Caki2 (cell line): ENCODE data around the gene ASTN2. TPM values are rescaled to one million over a fixed set of nuclear protein-coding genes. Genes with fewer than 3 reads are reported as not detected.

Experiments used
- DNase-seq: peaks from one replicate; pipeline ENCODE4 v3.0.0-alpha.2; 2015; ENCODE audit warnings: low read depth
- in situ Hi-C: cut with HindIII; loops from 2 replicates; pipeline ENCODE4 v1.10.0; 2016; ENCODE audit warnings: low sequenced_read_pairs, low pct_unique_long_range_greater_than_20kb, mixed read lengths
- total RNA-seq: library from RNA; depleted of rRNA; stranded (reverse); fragments of >200 nt; shearing (Covaris generic); gene quantifications from 2 replicates; pipeline ENCODE4 v1.2.3, GENCODE V29; 2014; ENCODE audit warnings: low replicate concordance

ASTN2 gene
- total RNA-seq, 1 experiment from 2014 or later: 25.1 TPM

DNA sequence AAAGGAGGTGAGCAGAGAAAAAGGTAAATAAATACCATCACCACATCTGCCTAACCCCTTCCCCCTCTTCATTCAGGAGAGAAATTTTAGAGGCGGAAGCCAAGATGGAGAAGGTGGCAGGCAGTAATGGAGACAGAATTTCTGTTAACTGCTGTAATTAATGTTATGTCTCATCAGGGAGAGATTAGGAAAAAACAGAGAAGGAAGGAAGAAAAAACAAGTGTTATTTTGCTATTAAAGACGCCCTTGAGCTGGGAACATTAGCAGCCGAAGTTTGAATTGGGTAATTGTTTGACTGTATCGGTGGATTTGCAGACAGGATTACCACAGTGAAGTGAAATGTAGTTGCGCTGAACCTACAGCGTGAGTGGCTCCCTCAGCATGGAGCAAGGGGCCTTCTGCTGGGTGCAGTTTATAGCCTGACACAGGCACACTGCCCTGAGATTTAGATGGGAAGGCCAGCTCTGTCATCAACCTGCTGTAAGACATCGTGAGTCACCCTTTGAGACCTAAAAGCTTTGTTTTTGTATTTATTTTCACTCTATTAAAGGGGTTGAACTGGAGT is 136.3 kb downstream of the ASTN2 start:
- no peak for DNase-seq
- in situ Hi-C loops: no loop called here

DNA sequence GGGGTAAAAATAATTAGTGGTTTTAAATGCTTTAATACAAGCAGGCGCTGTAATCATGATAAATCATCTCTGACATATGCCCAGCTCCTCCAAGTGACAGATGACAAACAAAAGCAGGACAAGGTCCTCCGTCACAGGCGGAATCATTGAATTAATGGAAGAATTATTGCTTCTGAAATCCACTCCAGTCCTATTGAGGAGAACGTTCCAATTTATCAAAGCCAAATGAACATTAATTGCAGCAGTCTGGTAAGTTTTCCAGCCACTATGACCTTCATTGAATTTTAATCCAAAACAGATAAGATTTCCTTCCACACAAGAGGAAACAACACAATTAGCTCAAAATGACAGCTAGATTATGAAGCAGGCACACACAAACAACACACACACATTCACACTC is 136.8 kb downstream of the ASTN2 start:
- no peak for DNase-seq
- in situ Hi-C loops: no loop called here

DNA sequence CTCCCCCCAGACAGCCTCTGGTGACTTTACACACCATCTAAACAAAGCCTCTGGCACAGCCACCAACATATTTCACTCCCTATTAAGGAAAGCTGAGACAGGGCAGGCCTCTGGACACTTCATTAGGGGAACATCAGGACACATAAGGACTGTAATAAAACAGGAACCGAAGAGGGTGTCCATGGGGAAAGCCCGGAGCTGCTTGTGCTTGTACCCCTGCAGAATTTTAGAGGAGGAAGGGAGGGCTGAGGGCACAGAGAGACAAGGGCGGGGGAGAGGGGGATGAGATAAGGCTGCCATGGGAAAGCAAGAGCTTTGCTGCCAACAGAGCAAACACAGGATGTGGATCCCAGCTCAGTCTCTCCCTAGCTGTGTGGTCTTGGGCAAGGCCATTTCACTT is 138.4 kb downstream of the ASTN2 start:
- in situ Hi-C loops: no loop called here

DNA sequence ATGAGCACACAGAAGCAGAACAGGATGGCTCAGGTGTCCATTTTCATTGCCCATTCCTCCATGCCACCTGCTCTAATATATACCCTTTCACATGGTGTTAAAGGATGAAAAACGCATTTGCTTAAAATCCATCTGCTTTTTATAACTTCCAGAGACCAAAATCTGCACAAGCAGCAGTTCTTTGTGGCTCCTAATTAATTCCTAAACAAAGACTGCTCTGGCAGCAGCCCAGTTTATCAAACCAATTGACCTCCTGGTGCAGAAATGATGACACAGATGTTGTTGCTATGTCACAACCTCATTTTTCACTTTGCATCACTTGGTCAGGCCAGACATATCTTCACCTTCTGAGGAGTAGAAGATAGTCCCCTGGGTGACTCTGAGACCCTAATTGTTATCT is 141.2 kb downstream of the ASTN2 start:
- in situ Hi-C loops: no loop called here
- no peak for DNase-seq

More for the DNA sequence above, 138.4 kb downstream of the ASTN2 start:
- DNase-seq: no peak

DNA sequence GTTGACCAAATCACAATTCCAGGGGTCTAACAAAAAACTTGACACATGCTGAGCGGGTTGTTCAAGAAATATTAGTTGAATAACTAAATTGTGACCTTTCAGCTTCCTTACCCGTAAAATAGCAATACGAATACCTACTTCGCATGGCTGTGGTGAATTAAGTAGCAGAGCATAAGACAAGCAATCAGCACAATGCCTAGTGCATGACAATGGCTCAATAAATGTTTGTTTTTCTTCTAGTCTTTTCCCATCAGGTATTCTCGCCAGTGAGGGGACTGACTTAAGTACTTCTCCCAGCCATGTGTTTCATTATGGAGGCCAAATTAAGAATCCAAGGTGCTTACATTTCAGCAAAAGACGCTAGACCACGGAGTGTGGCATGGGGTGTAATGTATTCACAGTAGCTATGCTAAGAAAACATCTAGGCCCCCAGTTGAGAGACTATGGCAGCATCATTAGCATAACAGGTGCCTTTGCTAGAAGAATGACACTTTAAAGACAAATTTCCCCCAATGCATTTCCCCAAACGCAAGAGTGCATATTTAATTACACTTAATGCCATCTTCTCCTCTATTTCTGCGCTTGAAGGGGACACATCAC is 145.9 kb downstream of the ASTN2 start:
- in situ Hi-C loops: no loop called here
- DNase-seq: no peak

DNA sequence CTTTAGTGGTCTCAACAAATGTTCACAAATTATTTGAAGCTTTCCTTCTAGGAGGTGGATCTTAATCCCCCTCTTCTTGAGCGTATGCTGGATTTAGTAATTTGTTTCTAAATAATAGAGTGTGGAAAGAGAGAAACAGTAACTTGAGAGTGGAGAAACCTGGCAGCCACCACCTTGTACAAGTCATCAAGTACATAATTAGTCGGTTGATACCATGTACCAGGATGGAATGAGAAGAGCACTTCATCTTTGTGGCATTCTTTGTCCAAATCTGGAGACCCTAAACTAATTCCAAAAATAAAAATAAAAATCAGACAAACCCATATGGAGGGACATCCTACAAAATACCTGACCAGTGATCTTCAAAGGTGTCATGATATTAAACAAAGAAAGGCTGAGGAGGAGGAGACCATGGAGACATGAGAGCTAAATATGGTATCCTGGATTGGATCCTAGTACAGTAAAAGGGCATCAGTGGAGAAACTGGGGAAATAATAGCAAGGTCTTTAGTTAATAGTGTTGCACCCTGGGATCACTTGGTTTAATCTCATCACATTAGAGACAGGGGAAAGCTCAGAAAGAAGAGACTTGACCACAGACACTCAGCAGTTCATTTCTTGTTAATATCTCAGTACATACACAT is 147.9 kb downstream of the ASTN2 start:
- in situ Hi-C loops: no loop called here

DNA sequence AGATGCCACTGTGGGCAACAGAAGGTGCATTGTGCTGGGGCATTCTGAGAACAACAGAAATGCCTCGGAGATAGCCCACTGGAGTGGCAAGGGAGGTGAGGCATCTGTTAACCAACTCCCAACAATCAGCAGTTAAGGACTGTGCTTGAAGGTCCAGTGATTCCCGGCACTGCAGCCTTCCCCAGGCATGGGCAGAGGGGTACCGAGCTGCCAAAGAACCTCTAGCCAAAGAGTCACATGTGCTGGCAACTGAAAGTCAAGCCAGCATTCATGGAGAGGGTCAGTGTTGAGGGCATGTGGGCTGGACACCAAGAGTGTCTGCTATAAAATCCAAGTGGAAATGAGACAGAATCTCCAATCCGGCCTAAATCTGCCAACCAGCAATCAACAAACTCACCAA is 149.6 kb downstream of the ASTN2 start:
- DNase-seq: no peak
- in situ Hi-C loops: no loop called here

More for the DNA sequence above, 147.9 kb downstream of the ASTN2 start:
- no peak for DNase-seq

DNA sequence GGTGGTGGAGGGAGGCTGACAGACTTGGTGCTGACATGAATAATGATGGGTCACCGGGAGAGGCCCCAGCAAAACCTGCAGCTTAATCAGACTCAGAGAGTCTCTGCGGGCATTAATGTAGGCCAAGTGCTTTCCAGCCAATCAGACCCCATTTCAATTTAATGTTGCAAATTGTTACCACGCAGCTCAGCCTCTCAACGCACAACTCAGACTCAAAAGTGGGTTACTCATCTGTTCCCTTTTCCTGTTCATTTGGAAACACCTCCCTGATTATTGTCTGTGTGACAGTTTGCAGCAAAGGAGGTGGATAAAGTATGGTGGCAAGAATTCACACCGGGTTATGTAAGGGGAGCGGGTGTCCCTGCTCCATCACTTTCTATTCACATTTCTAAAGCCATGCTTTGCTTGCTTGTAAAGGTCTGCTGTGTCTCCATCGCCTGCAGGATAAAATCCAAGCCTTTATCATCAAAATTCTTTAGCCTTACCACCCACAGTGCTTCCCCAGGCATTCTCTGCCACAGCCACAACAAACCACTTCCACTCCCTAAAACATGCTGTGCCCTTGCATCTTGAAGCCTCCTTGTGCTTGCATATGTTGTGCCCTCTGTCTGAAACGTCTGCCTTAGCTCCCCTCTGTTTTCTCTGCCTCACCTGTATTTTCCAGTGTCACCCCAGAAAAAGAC is 156.5 kb downstream of the ASTN2 start:
- DNase-seq: no peak
- in situ Hi-C loops: no loop called here

DNA sequence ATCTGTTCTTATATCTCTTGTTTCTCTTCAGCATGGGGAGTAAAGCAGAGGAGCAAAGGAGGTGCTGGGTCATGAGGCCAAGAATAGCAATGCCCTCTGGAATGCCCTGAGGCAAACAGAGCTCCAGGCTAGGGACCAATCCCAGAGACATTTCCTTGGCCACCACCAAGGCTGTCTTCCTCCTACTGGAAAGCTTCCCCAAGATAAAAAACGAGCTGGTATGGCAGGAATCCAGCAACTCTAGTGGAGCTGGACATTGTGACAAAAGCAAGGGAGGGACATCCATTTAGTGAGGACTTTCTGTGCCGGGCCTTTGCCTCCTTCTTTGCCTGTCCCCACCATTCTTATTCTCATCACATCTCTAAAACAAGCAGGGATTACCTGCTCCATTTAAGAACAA is 161.6 kb downstream of the ASTN2 start:
- DNase-seq: no peak
- in situ Hi-C loops: no loop called here

DNA sequence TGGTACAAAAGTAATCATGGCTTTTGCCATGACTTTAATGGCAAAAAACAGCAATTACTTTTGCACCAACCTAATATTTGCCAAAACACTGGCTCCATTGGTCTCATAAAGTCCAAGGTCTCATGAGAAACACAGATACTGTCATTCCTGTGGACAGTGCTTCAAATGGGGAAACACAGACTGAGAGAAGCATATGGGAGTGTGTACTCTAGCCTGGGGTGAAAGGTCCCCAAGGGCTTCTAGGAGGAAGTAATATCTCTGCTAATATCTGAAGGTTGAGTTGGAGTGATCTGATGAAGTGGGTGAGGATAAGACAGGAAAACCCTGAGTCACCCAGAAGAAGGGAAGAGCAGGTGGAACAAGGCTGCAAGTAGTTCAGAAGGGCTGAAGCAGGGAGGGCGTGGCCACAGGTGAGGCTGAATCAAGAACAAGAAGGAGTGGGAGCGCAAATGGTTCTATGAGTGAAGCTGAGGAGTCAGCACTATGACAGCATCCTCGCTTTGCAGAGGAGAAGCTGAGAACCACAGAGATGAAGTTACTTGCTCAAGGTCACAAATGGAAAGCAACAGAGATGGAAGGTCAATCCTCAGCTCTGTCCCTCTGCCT is 164.1 kb downstream of the ASTN2 start:
- in situ Hi-C loops: no loop called here
- DNase-seq: no peak

DNA sequence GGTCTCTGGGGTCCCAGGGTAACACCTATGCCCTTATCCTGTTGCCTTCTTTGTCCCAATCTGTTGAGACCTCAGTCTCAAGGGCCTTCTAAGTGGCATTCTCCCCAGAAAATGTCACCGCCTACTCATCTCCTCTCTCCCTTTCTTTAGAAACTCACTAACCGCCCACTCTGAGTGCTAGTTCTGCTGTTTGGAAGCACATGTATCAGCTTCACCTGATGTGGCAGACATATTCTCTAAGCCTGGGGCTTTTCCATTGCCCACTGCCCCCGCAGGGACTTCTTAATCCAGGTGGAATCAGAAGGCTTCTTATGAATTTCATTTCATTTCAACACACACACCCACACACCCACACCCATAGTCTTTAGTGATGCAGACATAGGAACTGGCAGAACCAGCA is 165.1 kb downstream of the ASTN2 start:
- no peak for DNase-seq
- in situ Hi-C loops: no loop called here

DNA sequence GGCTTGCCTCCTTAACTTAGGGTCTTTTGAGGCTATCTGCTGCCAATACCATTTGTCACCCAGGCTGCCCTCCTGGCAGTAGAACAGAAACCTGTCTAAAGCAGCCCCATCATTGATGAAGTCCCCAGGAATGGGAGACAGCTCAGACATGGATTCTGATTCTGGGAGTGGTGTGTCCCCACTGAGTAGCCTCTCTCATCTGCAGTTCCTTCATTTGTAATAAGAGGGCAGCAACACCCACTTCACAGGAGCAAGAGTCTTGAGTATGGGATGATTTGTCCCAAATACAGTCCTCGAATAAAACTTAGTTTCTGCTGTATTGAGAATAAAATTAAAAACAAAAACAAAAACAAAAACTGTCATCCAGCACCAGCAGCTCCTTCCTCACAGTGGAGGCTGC is 167.6 kb downstream of the ASTN2 start:
- in situ Hi-C loops: no loop called here
- peak; percentile 6 for DNase-seq

DNA sequence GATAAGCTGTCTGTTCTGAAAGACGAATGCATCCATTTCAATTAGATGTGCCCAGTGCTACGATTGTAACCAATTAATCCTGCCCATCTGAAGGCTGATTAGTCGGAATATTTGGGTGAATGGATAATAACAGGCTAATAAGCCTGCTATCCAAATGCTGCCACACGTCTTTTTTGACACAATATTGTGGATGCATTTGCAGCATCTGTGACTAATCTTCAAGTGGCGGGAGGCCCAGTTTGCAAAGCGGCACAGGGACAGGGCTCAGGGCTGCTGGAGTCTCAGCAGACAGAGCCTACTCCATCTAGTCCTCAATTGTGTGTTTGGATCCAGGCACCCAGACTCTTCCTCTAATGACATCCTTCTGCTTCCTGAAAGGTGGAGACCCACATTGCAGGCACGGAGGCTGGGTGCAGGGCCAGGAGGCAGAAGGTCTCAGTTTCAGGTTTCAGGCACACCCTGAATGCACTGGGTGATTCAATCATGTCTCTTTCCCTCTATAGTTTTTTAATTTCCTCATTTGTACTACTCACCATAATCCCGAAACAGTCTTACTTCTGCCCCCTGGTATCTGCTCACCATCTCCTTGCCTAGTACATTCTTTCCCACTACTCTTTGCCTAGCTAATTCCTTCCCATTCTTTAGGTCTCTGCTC is 169.6 kb downstream of the ASTN2 start:
- in situ Hi-C loops: no loop called here
- DNase-seq: no peak

DNA sequence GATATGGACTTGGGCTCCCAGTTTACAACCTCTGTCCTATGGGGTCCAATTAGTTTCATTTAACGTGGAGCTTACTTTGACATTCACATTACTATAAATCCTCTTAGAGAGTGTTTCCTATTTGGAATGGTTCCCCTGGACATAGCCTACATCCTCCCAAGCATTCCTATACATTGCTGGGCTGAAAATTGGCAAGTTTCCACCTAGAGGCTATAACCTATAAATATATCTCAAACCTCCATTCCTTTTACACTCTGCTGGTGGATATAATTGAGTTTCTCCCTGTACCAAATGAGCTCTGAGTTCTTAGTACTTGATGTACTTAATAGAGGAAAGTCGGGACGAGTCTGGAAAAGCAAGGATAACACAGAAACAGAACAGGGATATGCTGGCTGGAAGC is 172.8 kb downstream of the ASTN2 start:
- no peak for DNase-seq

DNA sequence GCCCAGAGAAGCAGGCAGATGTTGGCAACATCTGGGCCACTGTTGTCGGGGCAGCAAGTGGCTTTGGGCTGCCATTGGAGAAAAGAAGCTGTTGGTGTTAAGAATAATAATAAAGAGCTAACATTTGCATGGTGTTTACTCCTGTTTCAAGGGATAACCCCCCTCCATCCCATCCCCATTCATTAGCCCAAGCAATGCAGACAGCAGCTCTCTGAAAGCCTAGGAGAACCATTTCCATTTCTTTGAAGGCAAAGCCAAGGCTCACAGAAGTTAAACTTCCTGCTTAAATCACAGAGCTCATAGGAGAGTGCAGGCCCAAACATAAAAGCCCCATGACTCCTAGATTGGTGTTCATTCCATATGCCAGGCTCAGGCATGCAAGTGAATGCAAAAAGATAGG is 175.4 kb downstream of the ASTN2 start:
- DNase-seq: no peak
- in situ Hi-C loops: no loop called here

More for the DNA sequence above, 172.8 kb downstream of the ASTN2 start:
- in situ Hi-C loops: no loop called here

DNA sequence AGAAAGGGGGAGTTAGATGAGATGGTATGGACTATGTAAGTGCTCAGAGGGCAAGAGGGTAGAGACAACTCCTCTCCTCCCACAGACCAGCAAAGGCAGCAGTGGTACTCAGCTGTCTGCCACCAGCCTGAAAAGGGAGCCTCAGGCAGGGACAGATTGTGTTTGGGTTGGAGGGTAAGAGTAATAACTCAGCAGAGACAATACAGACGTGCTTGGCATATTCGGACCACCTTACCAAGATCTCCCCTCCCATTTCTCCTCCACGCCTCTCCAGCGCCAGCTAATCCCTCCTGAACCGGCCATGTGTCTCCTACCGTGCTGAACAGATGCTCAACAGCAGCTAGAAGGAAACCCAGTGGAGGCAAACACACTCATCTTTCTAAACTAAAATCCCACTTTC is 180.8 kb downstream of the ASTN2 start:
- in situ Hi-C loops: no loop called here
- DNase-seq: no peak

DNA sequence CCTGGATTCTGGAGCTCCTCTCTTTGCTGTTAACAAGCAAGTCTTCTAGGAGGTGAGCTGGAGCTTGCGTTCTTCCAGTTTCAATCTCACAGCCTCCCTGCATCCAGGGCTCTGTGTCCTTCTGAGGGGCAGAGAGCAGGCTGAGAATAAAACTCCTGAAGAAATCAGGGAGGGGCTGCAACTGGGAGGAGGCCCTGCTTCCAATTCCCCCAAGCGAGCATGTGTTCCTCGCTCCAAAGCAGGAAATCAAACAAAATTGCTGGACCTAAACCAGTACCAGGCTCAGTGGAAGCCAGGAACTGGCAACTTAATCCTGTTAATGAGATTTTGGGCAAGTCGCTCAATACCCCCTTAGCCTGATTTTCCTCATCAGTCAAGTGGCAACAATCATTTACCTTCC is 181.8 kb downstream of the ASTN2 start:
- in situ Hi-C loops: no loop called here
- no peak for DNase-seq

DNA sequence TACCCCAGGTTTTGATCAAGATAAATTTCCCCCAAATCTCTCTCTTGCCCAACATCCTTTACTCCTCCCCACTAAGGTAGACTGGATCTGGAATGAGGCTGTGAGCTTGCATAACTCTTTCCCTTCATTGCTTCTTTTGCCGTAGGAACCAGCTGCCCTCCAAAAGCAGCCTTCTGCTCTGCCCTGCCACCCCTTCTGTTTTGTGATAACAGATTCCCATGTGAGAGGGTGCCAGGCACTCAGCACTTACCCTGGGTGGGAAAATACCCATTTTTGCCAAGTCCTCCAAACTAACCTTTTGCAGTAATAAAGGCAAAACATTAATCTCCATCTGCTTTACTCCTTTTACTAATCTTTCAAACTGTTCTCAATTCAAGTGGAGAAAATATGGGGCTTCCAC is 182.6 kb downstream of the ASTN2 start:
- no peak for DNase-seq
- in situ Hi-C loops: no loop called here

DNA sequence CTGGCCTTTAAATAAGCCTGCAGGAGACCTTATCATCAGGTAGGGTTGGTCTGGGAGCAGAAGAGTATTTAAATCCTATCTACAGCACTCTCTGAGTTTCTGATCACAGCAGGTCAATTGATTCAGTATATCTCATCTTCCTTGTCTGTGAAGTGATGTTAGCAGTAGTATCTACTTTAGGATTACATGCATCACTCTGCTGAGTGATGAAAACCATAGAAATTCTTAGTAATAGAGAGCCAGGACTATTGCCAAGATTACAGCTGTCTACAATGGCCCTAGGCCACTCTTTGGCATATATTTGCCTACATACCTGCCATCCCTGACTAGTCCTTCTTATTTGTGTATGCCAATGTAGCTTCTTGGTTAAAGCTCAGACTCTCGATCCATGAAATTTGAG is 183.8 kb downstream of the ASTN2 start:
- DNase-seq: no peak
- in situ Hi-C loops: no loop called here
